ENCODE results near the gene RAB7B.

Gene RAB7B

DNA sequence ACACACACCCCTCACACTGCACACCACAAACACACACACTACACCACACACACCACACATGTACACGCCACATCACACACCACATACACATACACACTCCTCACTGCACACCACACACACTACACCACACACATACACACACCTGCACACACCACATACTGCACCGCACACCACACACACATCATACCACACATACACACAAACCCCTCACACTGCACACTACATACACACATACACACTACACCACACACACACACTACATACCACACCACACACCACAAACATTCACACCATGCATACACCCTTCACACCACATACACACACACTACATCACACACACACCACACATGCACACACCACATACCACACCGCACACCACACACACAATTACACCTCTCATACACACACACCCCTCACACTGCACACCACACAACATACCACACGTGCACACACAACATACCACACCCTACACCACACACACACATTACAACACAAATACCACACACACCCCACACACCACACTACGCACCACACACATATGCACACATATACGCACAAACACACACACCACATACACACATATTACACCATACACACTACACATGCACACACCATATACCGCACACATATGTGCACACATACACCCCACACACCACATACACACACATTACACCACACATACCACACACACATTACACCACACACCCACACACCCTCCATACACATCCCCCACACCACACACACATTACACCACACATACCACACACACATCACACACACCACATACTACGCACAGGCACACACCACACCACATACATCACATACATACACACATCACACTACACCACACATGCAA lies 29.6 kb downstream of the RAB7B start:
- no peak for DNase-seq (ENCODE audit: low read depth)

DNA sequence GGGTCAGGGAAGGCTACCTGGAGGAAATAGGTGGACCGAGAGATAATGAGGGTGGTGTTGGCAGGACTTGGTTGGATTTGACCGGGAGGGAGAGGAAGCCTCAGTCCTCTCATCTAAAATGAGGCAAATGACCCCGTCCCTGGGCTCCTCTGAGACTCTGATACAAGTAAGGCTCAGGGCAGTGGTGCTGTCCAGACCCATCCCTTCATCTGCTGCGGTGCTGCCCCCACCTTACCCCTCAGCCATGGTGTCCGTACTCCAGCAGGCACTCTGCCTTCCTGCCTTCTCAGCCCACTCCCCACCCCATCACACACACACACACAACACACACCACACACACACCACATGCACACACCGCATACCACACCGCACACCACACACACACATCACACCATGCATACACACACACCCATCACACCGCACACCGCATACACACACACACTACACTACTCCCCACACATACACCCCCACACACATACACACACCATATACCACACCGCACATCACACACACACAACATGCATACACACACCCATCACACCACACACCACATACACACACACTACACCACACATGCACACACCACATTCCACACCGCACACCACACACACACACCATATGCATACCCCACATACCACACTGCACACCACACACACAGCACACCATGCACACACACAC lies 30.6 kb downstream of the RAB7B start:
- DNase-seq (ENCODE audit: low read depth), result no peak

DNA sequence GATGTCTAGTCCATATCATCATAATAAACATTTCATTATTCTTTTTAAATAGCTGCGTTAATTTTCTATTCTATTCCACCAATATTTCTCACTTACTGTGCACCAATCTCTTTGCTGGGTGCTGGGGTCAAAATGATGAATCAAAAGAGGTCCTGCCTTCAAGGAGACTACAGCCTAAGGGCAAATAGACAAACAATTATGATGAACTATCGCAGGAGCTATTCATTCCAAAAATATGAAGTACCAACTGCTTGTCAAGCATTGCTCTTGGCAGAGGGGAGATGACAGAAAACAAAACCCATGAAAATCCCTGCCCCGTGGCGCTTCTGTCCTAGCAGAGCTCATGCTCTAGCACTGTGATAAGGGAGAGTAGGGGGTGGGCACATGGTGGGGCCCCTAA lies 31.1 kb downstream of the RAB7B start:
- no peak for DNase-seq (ENCODE audit: low read depth)

- no peak for DNase-seq (ENCODE audit: low read depth)
Measured at GRCh38 chr1:205971082-205971481, 32.1 kb downstream of the RAB7B start.

DNA sequence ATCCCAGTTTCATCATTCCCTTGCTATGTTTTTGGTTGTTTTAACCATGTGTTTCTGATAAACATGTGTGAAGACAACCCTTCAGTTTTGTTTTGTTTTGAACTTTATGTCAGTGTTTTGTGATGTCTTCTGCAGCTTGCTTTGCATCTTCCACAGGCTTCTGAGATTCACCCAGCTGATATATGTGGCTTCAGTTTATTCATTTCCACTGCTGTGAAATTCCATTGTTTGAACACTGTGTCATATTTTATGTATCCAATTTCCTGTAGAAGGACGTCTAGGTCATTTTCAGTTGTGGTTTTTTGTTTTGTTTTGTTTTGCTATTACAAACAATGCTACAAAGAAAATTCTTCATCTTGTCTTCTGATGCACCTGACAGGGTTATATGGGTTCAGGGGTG lies 32.7 kb downstream of the RAB7B start:
- DNase-seq (ENCODE audit: low read depth), result no peak

- no peak for DNase-seq (ENCODE audit: low read depth)
Measured at GRCh38 chr1:205969229-205969628, 34.0 kb downstream of the RAB7B start.

GRCh38 chr1:205967554-205968335 lies 35.5 kb downstream of the RAB7B start:
- DNase-seq (ENCODE audit: low read depth), result no peak

GRCh38 chr1:205965036-205965884 lies 37.9 kb downstream of the RAB7B start:
- DNase-seq (ENCODE audit: low read depth), result no peak

DNA sequence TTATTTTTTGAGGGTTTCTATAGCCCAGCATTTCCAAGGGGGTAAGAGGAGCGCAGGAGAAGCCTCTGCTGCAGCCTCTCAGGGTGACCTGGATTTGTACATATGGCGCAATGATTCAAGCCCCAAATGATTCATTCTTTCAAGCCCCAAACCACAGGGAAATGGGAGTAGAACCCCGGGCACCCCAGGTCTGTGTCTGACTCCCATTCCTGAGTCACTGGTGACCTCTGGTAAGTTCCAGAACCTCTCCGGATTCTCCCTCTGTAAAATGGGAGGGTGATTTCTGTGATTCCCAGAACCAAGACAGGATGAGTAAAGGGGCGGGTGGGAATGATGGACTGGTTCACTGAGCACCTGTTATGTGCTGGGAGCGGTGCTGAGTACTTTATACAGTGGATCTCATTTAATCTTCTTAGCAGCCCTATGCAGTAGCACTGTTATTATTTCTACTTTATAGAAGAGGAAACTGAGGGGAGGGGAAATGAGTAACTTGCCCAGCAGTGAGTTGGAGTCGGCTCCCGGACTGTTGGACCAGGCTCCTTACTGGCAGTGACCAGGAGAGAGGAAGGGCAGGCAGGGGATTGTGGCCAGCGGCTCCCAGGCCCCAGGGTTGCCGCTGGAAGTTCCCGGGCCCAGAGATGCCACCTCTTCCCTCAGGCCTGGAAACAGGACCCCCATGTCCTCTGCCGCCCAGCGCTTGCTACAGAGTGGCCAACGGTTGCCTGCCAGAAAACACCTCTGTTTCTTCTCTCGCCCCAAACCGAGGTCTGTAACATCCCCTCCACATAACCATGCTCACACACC lies 39.6 kb downstream of the RAB7B start:
- no peak for DNase-seq (ENCODE audit: low read depth)

GRCh38 chr1:205962821-205963221 lies 40.4 kb downstream of the RAB7B start:
- no peak for DNase-seq (ENCODE audit: low read depth)

- no peak for DNase-seq (ENCODE audit: low read depth)
Measured at GRCh38 chr1:205961991-205962820, 41.0 kb downstream of the RAB7B start.

GRCh38 chr1:205961405-205961804 lies 41.8 kb downstream of the RAB7B start:
- no peak for DNase-seq (ENCODE audit: low read depth)

GRCh38 chr1:205959789-205960188 lies 43.4 kb downstream of the RAB7B start:
- no peak for DNase-seq (ENCODE audit: low read depth)

GRCh38 chr1:205955499-205955898 lies 47.7 kb downstream of the RAB7B start:
- DNase-seq (ENCODE audit: low read depth), result no peak

DNA sequence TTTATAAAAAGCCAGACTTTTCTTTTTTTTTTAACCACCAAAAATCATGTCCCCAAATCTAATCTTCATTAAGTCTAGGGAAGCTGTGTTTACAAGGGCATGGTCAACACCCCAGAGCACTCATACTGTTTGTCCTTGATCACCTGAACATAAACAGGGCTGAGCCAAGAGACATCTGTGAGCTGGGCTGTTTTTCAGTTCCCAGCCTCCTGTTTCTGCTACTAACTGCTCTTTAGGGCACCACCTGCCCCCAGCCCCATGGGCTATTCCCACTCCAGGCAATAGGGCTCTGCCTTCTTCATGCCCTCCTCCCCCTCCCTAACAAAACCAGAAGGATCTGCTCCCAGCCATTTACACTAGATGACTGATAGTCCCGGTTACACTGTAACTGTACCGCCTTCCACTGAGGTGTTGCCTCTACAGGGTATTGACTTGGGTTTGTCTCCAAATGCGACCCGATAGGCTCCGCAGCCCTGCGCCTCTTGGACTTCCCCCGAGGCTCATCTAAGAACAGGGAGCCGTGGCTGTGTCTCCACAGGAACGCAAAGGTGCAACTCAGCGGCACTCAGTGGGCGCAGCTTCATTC lies 48.3 kb downstream of the RAB7B start:
- DNase-seq (ENCODE audit: low read depth), result no peak

GRCh38 chr1:205951746-205952145 lies 51.4 kb downstream of the RAB7B start:
- DNase-seq (ENCODE audit: low read depth), result no peak

GRCh38 chr1:205950826-205951549 lies 52.2 kb downstream of the RAB7B start:
- DNase-seq (ENCODE audit: low read depth), result no peak

DNA sequence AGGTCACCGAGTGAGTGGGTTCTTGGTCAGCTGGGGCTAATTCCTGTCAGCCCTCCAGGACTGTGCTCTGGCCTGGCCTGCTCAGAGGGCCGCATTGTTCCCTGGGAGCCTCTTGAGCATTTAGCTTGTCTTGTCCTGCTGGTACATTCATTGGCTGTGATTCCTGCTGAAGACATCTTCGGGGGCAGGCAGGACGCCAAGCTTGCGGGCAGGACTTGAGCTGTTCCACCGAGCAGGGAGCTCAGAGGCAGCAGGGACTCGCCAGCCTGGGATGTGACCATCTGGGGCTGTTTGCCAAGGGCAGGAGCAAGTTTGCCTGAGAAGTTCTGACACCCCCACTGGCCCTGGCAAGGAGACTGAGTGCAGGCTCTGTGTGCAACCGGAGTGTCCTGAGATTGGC lies 52.9 kb downstream of the RAB7B start:
- no peak for DNase-seq (ENCODE audit: low read depth)

- no peak for DNase-seq (ENCODE audit: low read depth)
Measured at GRCh38 chr1:205949753-205950152, 53.4 kb downstream of the RAB7B start.

Measured in stimulated activated CD8-positive, alpha-beta memory T cell treated with anti-CD3 and anti-CD28 coated beads, Interleukin-15, amount 100 ng/mL, for 24 hours (primary cell).